GF-D8 (cell line): ENCODE results near the gene LITAF.
"Not testable (repeated sequence)": the region's sequence is repeated elsewhere in the genome, so short reads cannot be mapped to it uniquely, and the experiment has no call there.

Experiments used
- DNase-seq: peaks from one replicate; lab custom pipeline; 2025; lab: John Stamatoyannopoulos, UW

Gene LITAF

DNA sequence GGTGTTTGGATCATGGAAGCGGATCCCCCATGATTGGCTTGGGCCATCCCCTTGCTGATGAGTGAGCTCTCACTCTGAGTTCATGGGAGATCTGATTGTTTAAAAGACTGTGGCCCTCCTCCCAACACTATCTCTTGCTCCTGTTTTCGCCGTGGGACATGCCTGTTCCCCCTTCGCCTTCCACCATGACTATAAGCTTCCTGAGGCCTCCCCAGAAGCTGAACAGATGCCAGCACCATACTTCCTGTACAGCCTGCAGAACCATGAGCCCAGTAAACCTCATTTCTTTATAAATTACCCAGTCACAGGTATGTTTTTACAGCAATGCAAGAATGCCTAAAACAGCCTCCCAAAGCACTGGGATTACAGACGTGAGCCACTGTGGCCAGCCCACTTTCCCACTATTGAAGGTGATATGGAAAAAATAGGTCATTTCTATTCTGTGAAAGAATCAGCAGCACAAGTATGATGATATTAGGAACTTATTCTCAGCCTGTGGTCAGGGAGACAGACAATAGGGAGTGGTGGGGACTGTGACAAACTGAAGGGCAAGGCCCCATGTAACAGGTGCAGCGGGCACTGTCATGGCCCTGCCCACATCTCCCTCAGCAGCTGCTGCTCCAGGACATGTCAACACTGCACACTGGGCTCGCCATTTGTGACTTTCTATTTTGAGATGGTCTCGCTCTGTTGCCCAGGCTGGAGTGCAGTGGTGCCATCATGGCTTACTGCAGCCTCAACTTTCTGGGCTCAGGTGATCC lies 33.7 kb upstream of the LITAF start:
- no peak for DNase-seq

DNA sequence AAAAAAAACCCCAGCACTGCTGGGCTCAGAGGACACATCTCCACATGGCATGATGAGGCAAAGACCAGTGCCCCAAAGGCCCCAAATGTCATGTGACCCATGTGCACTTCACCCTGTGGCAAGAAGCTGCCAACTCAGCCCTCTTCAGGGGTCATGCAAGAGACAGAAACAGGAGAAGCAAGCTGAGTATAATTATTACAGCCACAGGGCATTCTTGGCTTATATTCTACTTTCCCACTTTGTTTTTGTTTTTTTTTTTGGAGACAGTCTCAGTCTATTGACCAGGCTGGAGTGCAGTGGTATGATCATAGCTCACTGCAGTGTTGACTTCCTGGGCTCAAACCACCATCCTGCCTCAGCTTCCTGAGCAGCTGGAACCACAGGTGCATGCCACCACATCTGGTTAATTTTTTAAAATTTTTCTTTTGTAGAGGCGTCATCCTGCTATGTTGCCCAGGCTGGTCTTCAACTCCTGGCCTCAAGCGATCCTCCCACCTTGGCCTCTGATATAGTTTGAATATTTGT lies 32.7 kb upstream of the LITAF start:
- peak; percentile 84 for DNase-seq

DNA sequence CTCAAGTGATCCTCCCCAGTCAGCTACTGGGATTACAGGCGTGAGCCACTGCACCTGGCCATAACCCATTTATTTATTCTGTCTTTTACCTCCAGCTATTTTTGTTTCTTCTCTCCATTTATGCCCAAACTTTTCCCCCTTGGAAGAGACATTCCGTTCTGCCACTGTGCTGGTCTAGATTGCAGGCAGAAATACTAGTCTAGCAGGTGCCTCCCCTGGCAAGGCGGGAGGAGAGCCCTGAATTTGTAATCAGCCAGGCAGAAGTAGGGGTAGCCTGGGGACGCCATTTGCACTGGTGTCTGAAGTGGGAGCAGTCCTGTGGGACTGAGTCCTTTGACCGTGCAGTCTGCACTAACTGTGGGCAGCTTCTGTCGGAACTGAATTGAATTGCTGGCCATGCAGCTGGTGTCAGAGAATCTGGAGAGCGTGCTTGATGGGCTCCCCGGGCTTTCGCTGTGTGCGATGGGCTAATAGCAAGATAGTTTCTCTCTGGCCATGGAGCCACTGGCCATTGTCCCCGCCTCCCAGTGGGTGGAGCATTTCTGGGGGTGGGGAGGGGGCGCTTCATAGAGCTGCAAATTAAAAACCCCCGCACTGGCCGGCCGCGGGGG lies 31.5 kb upstream of the LITAF start:
- no peak for DNase-seq

DNA sequence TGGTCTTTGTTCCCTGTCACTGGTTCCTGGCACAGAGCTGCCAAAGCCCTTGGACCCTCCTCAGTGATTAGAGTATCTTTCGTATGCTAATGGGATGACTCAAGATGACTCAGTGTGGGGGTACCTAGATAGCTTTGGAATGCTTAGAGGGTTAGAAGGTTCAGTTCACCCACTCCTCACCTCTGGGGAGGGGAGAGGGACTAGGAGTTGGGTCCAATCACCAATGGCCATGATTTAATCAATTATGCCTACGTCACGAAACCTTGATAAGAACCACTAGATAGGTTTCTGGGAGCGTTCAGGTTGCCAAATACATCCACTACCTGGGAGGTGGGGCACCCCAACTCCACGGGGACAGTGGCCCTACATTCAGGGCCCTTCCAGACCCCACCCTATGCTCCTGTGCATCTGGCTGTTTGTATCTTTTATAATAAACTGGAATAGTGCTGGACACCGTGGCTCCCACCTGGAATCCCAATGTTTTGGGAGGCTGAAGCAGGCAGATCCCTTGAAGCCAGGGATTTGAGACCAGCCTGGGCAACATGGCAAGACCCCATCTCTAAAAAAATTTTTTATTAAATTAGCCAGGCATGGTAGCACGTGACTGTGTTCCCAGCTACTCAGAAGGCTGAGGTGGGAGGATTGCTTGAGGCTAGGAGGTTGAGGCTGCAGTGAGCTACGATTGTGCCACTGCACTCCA lies 29.2 kb upstream of the LITAF start:
- no peak for DNase-seq

DNA sequence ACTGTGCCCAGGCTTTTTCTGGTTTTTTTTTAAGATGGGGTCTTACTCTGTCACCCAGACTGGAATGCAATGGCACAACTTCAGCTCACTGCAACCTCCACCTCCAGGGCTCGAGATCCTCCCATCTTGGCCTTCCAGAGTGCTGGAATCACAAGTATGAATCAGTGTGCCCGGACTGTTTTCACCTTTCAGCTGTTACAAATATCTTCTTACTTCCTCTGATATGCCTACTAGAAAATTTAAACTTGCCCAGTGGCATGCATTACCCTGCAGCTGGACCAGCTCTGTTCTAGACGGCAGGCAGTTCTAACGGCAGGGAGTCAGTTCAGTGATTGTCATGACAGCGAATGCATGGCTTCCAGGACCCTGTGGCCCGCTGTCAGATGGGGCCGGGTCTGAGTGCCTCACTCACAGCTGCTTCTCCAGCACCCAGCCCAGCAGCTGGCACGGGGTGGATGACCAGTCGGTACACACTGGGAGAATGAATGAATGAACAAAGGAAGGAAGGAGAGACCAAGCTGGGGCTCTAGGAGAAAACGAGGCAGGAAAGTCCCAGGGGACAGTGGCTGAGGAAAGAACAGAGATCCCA lies 28.0 kb upstream of the LITAF start:
- DNase-seq: no peak

DNA sequence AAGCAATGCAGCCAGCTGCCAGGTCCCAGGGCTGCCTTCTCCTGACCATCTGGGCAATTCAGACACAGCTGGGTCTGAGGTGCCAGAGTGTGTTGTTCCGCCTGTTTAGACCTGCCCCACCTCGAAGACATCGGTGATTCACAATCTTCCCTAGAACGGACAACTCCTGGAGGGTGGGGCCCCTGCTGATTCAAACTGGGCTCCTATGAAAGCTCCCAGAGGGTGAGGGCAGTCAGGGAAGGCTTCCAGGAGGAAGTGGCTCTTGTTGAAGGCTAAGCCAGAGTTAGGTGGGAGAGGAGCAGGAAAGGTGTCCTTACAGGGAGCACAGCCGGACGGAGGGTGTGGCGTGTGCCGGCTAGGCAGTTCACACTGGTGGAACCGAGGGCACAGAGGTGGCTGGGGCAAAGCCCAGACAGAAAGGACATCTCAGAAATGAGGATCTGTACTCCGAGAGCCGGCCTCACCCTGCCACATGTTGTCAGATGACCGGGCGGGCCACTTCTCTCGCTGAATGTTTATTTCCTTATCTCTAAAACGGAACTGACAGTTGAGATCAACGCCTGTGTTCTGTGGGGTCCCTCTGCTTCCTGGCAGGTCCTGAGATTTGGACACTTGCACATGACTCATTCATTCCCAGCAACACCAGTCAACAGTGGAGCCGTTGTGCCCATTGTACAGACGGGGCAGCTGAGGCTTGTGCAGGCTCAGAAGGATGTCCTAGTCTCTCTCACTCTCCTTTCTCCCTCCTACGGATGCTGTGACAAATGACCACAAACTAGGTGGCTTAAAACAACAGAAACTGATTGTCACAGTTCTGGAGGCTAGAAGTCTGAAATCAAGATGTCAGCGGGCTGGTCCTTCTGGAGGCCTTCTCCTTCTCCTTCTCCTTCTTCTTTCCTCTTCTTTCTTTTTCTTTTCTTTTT lies 26.9 kb upstream of the LITAF start:
- DNase-seq: peak; percentile 83

DNA sequence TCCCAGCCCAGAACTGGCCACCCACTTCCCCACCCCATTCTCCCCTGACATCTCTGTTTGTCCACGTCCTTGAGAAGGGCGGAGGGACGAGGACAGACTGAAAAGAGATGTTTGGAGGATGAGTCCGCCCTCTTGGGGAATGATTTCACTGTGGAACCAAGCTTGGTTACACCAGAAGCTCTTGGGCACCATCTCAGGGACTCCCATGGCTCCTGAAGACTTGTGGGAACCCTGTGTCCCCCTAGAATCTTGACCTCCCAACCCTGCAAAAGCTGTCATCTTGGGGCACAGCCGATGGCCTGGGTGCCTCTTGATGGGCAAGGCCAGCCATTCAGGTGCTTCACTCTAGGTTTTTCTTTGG lies 25.9 kb upstream of the LITAF start:
- DNase-seq: no peak

DNA sequence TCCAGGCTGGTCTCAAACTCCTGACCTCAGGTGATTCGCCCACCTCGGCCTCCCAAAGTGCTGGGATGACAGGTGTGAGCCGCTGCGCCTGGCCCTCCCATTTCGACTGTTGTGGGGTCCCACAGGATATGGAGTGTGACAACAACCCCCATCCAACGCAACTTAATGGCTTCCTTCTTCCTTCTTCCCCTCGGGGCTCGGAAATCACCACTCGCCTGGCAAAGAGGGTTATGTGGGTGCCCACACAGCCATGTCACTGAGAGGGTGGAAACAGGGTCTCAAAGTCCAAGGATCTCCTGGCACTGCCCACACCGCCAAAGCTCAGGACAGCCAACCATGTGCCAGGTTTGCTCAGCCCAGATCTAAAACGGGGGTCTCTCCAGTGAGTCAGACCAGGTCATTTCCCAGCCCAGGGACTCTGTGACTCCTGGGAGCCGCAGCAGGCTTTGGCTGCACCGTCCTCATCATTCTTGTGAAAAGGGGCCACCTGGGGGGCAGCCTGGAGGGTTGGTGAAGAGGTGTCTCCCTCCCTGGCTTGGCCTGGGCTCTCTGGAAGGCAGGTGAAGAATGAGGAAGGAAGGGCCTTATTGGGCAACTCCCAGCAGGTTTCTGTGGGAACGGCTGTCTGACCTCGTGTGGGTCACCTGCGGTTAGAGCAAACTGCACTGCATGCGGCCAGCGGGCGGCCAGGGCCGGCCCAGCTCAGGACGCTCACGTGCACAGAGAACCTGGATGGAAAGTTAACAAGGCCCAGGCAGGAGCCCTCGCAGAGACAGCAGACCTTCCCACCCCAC lies 25.3 kb upstream of the LITAF start:
- DNase-seq: peak; percentile 84

DNA sequence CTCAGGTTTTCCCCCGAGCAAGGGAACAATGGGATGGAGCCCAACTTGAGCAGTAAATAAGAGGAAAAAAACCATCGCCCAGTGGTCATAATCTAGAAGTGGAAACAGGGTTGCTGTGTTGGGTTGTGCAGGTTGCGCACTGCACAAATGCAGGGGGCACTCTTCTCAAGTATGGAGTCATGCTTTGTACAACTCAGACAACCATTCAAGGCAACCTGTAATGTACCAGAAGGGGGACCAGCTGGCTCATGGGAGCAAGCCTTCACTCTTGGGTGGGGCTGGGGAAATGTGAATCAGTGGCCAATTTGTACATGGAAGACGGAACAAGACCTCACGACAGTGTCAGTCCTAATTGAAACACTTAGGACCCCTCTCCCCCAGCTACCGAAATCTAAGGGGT lies 23.9 kb upstream of the LITAF start:
- DNase-seq: no peak

DNA sequence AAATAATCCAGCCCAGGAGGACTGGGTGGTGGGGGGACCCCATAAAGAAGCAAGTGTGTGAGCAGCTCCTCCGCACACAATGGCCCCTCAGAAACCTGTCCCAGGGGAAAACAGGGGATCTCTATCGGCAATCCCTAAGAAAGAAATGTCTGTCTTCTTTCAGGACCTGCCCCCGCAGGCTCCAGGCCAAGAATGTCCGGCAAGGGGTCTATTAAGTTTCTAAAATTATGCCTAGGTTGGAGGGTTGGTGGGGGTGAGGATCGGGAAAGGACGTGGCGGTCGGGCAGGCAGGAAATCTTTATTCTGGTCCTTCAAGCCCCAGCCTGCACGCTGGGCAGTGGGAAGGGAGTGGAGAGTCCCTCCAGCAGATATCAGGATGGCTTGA lies 23.4 kb upstream of the LITAF start:
- no peak for DNase-seq

DNA sequence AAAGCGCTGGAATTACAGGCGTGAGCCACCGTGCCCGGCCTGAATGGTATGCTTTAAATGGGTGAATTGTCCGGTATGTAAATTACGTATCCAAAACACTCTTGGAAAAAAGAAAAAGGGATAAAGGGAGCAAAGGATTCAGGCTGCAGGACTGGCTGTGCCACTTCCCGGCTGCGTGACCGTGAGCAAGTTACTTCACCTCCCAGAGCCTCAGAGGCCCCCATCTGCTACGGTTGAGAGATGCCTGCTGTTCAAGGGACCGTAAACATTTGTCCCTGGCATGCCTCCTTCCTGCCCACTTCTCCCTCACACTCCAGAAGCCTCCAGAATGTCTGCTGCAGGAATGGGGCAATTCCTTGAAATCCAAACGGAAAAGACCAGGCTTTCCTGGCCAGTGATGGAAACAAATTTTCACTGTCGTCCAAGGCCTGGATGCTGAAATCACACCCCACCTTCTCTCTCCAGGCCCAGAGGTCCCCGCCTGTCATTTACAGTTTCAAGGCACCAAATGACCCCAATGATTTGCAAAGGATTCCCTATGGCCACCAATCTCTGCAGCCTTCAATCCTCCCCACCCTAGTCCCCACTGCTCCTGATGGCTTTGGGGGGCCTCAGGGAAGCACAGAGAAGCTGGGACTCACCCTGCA lies 22.9 kb upstream of the LITAF start:
- DNase-seq: no peak

DNA sequence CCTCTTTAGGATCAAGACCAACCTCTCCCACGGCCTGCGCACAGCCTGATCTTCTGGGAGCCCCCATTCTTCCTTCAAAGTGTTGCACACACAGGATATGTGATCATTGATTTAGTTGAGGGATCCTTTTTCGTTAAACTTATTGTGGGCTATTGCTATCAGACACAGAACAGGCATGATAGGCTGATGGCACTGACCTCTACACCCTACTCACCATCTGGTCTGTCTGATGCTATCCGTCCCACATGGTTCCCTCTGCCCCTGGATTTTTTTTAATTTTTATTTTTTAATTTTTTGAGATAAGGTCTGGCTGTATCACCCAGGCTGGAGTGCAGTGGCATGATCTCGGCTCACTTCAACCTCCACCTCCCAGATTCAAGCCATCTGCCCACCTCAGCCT lies 19.2 kb upstream of the LITAF start:
- DNase-seq: no peak

DNA sequence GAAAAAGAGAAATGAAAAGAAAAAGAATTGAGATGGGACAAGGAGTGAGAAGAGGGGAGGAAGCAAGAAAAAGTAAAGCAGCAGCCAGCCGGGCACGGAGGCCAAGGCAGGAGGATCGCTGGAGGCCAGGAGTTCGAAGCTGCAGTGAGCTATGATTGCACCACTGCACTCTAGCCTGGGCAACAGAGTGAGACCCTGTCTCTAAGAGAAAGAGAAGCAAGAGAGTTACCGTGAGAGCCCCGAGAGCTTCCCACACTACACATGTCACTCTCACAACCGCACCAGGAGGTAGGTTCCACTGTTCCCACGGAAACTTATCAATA lies 18.8 kb upstream of the LITAF start:
- no peak for DNase-seq

DNA sequence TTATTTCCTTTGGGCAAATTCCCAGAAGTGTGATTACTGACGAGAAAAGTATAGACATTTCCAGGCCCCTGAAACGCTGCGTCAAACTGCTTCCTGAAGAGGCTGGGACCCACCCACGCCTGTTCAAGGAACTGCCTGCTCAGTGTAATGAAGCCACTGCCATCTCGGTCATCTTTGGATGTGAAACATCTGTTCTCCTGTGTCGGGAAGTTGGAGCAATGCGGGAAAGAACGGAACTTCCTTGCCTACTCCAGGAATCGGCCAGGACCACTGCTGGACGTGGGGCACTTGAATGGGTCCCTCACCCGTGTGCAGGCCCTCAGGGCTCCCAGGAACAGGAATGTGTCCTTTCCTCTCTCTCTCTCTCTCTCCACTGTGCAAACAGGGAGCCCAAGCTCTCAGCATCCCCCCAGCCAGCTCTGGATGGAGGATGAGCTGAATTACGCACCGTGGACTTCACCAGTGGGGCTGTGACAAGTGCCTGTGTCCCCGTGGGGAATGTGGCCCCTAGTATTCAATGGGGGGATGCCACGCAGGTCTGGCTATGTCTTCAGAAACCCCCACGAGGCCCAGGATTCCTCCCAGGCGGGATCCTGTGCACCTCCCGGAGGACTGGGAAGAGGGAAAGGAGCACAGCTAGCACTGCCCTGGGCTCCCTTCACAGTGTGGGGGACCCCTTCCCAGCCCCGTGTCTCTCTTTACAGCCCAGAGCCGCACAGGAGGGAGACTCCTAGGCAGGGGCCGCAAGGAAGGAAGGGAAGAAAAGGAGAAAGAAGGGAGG lies 18.3 kb upstream of the LITAF start:
- DNase-seq: no peak

DNA sequence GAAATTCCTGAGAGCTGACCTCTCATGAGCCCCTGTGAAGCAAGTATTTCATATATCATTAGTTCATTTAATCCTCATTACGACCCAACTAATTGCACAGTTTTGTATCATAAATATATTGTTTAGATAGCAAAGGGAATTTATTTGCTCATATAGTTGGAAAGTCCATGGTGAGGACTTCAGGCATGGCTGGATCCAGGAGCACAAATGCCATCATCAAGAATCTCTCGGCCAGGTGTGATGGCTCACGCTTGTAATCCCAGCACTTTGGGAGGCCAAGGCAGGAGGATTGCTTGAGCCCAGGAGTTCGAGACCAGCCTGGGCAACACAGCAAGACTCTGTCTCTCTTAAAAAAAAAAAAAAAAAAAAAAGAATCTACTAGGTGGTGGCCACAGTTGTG lies 17.6 kb upstream of the LITAF start:
- not testable (repeated sequence) for DNase-seq

DNA sequence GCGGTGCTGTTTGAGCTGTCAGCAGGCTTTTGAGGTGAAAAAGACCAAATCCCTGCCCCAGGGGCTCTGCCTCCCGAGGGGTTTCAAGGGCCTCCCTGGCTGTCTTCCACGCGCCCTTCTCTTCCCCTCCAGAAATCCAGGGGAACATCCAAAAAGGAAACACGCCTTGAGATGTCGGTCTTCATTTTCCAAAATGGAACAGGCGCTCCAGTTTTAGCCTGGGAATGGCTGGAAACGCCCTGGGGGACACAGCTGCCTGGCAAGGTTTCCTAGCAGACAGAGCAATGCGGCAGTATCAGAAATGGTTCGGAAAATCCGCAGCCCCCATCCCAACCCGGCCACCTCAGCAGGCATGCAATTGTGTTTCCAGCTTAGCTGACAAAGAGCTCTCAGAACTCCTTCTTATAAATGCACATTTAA lies 16.6 kb upstream of the LITAF start:
- no peak for DNase-seq

DNA sequence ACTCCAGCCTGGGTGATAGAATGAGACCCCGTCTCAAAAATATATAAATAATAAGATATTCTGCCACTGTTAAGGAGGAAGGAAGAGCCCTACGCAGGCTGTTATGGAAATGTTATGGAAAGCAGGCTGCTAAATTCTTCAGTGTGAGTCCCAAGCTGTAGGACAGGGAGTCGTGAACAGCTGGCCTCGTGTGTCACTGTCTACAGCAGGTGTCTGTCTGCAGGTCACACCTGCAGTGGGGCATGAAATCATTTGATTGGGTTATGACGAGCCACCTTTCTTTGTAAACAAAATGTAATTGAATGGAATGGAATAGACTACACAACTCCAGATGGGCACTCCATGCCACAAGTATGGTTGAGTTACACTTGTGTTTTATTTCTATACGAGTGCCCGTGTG lies 15.6 kb upstream of the LITAF start:
- no peak for DNase-seq

DNA sequence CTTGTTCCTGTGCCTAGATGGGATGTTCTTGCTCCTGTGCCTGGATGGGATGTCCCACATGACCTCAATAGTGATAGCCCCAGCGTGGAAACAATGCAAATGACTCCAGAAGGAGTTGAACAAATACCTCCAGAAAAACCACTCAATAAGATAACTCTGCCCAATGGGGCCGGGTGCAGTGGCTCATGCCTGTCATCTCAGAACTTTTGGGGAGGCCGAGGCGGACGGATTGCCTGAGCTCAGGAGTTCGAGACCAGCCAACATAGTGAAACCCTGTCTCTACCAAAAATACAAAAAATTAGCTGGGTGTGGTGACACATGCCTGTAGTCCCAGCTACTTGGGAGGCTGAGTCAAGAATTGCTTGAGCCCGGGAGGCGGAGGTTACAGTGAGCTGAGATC lies 15.2 kb upstream of the LITAF start:
- no peak for DNase-seq

DNA sequence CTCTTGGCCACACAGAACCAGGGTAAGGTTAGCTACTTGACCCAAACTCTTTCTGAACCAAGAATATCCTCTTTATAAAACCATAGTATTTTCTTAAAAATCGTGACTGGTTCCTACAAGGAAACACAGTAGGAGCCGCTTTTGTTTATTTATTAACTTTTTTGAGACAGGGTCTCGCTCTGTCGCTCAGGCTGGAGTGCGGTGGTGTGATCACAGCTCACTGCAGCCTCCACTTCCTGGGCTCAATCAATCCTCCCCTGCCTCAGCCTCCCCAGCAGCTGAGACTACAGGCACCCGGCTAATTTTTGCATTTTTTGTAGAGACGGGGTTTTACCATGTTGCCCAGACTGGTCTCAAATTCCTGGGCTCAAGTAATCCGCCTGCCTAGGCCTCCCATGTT lies 14.7 kb upstream of the LITAF start:
- DNase-seq: no peak

DNA sequence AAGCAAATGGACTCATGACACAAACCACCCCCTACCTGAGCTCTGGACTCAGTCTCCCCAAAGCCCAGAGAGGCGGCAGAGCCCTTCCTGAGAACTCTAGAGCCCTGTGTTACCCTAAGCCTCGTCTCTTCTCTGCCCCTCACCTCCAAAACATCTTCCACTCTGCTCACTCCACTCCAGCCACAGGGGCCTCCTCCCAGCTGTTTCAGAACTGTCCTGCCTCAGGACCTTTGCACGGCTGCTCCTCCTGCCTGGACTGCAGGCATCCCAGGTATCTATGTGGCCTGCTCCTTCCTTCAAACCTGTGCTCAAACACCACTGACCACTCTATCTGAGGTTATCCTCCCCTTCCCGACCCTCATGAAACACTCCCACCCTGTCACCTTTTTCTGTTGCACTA lies 12.9 kb upstream of the LITAF start:
- DNase-seq: no peak
